NCI-H1105 treated with DMSO at 0.1 percent for 48 hours (cell line): ENCODE results near the gene YY1.
"Not testable (repeated sequence)": the region's sequence is repeated elsewhere in the genome, so short reads cannot be mapped to it uniquely, and the experiment has no call there.

Source experiments
- DNase-seq: peaks from one replicate; lab custom pipeline; 2025; lab: John Stamatoyannopoulos, UW

The YY1 gene

GRCh38 chr14:100296106-100296651, 57.2 kb downstream of the YY1 start:
- DNase-seq = no peak

- not testable (repeated sequence) for DNase-seq
Observed at GRCh38 chr14:100296729-100297128, 57.8 kb downstream of the YY1 start.

GRCh38 chr14:100297320-100298300, 58.7 kb downstream of the YY1 start:
- no peak for DNase-seq

- DNase-seq = no peak
Observed at GRCh38 chr14:100298551-100299237, 59.8 kb downstream of the YY1 start.

- no peak for DNase-seq
Observed at GRCh38 chr14:100299238-100299560, 60.3 kb downstream of the YY1 start.

- DNase-seq = no peak
Observed at GRCh38 chr14:100302616-100303015, 63.7 kb downstream of the YY1 start.

GRCh38 chr14:100303179-100303578, 64.2 kb downstream of the YY1 start:
- no peak for DNase-seq

- DNase-seq = no peak
Observed at GRCh38 chr14:100303925-100304324, 65.0 kb downstream of the YY1 start.

GRCh38 chr14:100304825-100305323, 65.9 kb downstream of the YY1 start:
- DNase-seq = peak; percentile 81

GRCh38 chr14:100305324-100306100, 66.6 kb downstream of the YY1 start:
- DNase-seq = peak; percentile 65

- DNase-seq = peak; percentile 90
Observed at GRCh38 chr14:100306101-100306997, 67.4 kb downstream of the YY1 start, which contains the start of gene SLC25A29. Gene SLC25A29, minus strand, starts transcription at chr14:100306444. Its CDS starts 212 bp downstream, at chr14:100306232.

- no peak for DNase-seq
Observed at GRCh38 chr14:100306998-100307765, 68.2 kb downstream of the YY1 start.

GRCh38 chr14:100307766-100308426, 69.0 kb downstream of the YY1 start:
- DNase-seq = no peak

GRCh38 chr14:100308427-100308792, 69.5 kb downstream of the YY1 start:
- not testable (repeated sequence) for DNase-seq

GRCh38 chr14:100309028-100309737, 70.2 kb downstream of the YY1 start:
- no peak for DNase-seq

- not testable (repeated sequence) for DNase-seq
Observed at GRCh38 chr14:100312110-100312876, 73.3 kb downstream of the YY1 start.

GRCh38 chr14:100312877-100313400, 74.0 kb downstream of the YY1 start:
- DNase-seq = no peak
